GM18907 (cell line): ENCODE measurements around the gene ZNF750.

ENCODE experiments used
- ATAC-seq: cut with Tn5 transposase; IDR thresholded peaks from one replicate; pipeline ENCODE4 v1.9.1; 2021; ENCODE audit warnings: mild to moderate bottlenecking, moderate library complexity; ENCODE audit not compliant: unreplicated experiment

ZNF750 gene

DNA sequence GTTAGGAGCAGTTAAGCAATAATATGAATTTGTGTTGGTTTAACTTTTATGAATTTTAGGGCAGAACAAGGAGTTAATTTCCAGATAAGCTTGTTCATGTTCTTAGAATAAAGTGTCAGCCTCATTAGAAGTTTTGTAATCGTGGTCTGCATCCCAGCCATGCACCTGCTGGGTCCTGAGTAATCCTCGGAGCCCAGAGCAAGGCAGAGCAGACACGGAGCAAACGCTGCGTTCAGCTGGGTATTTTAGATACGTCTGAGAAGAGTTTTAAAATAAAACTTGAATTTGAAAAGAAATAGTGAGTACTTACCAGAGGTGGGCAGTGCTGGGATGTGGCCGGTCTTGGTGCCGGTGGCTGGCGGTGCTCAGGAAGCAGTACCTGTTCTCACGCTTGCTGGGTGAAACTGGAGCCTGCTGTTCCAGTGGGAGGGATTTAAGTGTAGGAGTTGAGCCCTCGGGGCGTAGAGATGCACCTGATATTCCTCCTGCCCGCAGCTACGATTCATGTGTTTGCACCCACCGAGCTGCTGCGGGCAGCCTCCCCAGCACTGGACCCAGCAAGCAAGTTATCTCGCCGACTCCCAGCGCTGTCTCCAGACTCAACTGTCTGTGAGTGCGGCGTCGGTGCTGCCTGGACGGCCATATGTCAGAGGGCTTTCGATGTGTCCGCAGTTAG lies at the start of gene ZNF750:
ZNF750 (minus strand) TSS at position 406 of the 676 bp plus-strand sequence. CDS start 7,568 bp downstream, outside the sequence.
- ATAC-seq, result no peak

GRCh38 chr17:82888583-82889495 lies 49.0 kb upstream of the ZNF750 start:
- no peak for ATAC-seq

- no peak for ATAC-seq
Observed at GRCh38 chr17:82887255-82888164, 47.7 kb upstream of the ZNF750 start.

DNA sequence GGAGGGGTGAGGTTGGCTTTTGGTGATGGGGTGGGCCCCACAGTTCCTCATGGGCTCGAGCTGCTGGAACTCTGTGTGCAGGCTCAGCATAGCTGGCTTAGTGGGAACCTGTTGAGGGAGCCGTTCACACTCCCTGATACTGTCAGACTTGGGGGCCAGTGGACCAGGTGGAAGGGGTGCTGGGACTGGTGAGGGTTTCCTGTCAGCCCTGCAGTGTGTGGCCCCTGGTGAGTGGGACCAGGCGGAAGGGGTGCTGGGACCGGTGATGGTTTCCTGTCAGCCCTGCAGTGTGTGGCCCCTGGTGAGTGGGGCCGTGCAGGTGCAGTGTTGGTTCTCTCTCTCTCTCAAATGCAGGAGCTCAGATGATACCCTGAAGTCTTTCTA lies 45.1 kb upstream of the ZNF750 start:
- ATAC-seq, result no peak

DNA sequence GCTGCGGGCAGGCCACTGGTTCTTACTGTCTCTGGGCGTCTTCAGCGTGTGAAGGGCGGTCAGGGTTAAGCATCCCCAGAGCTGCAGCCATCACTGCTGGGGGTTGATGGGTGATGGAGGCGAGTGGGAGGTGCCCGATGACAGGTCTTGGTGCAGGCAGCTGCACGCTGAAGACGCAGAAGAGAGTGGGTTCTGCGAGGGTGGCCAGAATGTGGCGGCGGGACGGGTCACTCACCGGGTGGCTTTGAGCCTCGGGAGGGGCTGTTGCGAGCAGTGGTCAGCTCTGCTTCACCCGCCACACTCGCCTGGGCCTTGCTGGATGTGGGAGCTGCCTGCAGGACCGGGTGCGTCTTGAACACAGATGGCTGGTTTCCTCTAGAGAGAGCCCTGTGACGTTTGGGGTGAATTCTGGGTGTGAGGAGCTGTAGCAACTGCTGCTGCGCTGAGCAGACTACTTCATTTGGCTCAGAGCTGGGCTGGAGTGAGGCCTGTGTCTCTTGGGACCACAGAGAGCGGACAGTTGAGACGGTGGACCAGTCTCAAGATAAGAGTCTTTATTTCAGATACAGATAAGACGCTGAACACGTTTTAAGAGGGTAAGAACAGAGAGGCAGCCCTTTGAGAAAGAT lies 44.6 kb upstream of the ZNF750 start:
- no peak for ATAC-seq

GRCh38 chr17:82883419-82884031 lies 43.7 kb upstream of the ZNF750 start:
- no peak for ATAC-seq

GRCh38 chr17:82882715-82883418 lies 43.0 kb upstream of the ZNF750 start:
- no peak for ATAC-seq

GRCh38 chr17:82881900-82882714 lies 42.3 kb upstream of the ZNF750 start:
- ATAC-seq, result no peak

- ATAC-seq, result no peak
Observed at GRCh38 chr17:82881324-82881823, 41.6 kb upstream of the ZNF750 start.

DNA sequence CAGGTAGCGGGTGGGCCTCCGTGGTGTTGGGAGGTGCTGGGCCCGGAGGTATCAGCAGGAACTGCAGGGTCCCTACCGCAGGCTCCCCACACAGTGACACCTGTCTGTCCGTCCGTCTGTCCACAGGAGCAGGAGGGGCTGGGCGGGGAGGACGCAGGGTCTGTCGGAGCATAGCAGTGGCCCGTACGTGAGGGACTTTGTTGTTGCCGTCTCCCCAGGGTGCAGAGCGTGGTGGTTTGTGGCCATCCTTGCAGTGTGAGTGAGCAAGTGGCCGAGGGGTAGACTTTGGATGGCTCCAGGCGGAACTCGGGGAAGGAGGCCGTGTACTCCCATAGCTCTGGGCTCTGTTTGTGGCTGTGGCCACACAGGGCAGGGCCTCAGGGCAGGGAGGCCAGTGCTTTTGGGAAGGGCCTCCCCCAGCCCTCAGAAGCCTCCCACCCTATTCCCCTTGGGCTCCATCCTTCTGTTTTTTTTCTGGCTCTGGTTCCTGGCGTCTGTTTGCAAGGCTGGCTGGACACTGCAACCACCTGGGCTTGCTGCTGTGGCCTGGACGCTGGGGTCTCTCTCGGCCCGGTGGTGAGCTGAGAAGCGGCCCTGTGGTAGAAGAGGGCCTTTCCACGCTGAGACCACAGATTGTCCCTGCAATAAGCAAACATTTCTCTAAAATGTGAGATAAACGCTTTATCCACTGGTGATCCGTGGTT lies 41.0 kb upstream of the ZNF750 start:
- no peak for ATAC-seq

DNA sequence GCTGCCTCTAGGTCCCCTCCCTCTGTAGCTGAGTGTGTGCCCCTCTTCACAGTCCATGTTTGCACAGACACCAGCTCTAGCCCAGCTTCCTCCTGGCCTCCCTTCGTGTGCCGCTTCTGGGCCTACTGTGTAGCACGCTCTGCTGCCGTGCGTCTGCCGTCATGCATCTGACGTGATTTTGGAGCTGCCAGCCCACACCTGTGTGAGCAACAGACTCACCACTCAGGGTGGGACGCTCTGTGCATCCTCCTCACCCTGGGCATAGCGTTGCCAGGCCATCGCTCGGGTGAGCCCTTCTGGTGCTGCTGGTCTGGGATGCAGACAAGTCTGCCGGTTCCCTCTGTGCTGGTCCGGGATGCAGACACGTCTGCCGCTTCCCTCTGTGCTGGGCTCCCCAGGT lies 39.4 kb upstream of the ZNF750 start:
- no peak for ATAC-seq

DNA sequence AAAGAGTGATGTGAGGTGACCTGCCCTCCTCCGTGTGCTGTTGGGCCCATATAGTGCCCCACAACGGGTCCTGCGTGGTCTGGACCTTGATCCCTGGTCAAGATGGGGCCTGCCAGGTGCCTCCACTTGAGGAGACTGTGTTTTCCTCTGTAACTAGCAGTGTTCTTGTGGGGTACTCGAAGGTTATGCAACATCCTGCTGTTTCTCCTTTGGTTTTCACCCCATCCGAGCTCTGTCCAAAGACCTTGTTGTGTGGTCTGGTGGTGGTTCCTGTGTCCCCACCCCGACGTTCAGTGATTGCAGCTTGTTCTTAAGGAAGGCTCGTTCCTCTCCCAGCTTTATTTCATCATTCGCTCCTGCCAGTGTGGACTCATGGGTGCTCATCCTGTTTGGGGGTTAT lies 38.7 kb upstream of the ZNF750 start:
- ATAC-seq, result no peak

- no peak for ATAC-seq
Observed at GRCh38 chr17:82876602-82877379, 37.0 kb upstream of the ZNF750 start.

DNA sequence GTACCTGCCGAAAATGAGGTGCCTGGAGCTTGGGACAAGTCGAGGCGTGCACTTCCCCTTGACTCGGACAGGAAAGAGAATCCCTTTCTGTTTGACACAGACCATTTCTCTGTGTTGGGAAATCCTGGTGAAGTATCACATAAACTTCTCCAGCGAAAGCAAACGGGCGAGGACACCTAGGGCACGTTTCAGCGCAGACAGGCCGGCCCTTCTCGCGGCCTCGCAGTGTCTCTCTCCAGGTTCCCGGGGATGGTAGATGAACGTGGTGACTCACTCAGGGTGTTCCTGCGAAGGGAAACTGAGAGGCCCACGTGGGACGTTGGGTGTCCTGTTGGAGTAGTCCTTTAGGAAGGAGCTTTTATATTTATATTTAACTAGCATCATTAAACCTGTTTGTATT lies 36.3 kb upstream of the ZNF750 start:
- no peak for ATAC-seq

DNA sequence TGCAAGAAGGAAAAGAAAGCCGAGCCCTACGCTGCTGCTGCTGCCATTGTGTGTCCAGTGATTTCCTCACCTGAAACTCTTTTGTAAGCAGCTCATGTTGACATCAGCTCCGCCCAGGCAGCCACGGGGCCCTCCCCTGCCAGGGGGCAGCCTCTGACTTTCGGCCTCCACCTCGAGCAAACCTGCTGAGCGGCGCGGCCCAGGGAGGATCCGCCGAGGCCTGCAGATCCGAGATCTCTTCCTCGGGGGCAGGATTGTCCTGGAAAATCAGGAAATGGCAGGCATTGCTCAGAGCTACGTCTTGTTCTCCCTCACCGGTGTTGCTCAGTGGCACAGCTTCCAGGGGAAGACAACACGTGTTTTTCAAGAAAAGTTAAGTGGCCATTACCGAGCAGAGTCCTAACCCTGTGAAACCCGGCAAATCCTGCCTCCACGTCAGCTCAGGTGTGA lies 35.6 kb upstream of the ZNF750 start:
- no peak for ATAC-seq

DNA sequence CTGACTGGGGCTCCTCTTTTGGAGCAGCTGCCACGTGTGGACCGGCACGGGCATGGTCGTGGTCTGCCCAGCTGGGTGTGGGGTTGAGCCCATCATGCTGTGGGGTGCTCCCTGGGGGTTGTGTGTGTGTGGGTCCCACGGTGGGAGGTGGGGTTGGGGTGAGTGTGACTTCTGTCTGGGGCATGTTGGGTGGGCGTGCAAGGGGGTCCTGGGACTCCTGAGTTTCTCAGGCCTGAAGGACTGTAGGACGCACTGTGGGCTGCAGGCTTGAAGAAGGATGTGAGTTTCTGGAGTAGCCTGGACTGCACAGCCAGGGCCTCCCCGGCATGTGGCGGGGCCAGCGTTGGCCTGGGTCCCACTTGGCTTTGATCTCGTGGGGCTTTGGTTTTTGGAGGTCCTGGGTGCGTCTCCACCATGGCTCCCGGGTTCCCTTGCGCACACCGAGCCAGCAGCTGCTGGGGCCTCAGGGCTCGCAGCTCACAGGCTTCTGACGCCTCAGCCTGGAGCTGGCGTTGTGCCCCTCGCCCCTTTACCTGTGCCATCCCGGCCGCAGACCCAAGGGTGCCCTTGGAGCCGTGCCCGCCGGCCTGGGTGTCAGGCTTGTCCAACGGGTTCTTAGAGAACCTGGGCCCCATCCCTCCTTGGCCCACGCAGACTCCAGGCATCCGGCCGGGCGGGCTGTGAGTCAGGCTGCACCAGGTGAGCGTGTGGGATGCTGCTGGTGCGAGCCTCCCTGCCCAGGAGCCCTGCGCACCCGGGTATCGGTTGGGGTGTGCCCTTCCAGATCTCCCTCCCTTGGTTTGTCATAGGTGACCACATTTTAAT lies 34.4 kb upstream of the ZNF750 start:
- ATAC-seq, result no peak
